ENCODE measurements around the gene NTN5. TPM values are rescaled to one million over a fixed set of nuclear protein-coding genes. Genes with fewer than 3 reads are reported as not detected.

NTN5 gene
- polyA plus RNA-seq (2013, experiment 1 of 2): 0.04 TPM
- polyA plus RNA-seq (2013, experiment 2 of 2): 0.07 TPM

GRCh38 chr19:48672994-48673393 lies at the start of gene NTN5:
Gene NTN5 (minus strand): TSS chr19:48673017. CDS start chr19:48670986, 2,031 bp downstream.
- Histone ChIP-seq H4K5ac (ENCODE audit: low read length) (no peak within 1 kb of the TSS), H3K4ac (ENCODE audit: low read depth, low read length) (no peak within 1 kb of the TSS), H2BK5ac (ENCODE audit: low read length) (no peak within 1 kb of the TSS), H3K27me3 (ENCODE audit: insufficient read depth, low read length, poor library complexity) (no peaks in the 10 kb centered on the region), H3K23ac (ENCODE audit: low read length) (no peak within 1 kb of the TSS), H3K4me3 (ENCODE audit: low read length) (no peak within 1 kb of the TSS), H3K79me1 (ENCODE audit: low read length) (no peaks in the 10 kb centered on the region), H3K9ac (ENCODE audit: low read length) (peak within 1 kb of the TSS; percentile 8), H2BK15ac (replicated peaks; ENCODE audit: low read depth) (no peak within 1 kb of the TSS), H3K56ac (ENCODE audit: low read length) (peak within 1 kb of the TSS; percentile 34), H3K27ac (ENCODE audit: low read depth, low read length) (no peak within 1 kb of the TSS), H3K4me1 (ENCODE audit: control insufficient read depth, low read depth, low read length) (no peaks in the 10 kb centered on the region), H3K36me3 (ENCODE audit: control insufficient read depth, insufficient read depth, low read length) (no peaks in the 10 kb centered on the region), H2BK120ac (ENCODE audit: low read depth, low read length) (no peak within 1 kb of the TSS), H3K79me2 (ENCODE audit: control insufficient read depth, insufficient read depth, low read length) (no peaks in the 10 kb centered on the region), H3K4me2 (ENCODE audit: low read length) (no peak within 1 kb of the TSS), H2AK5ac (ENCODE audit: low read length) (no peak within 1 kb of the TSS), H4K8ac (ENCODE audit: low read depth, low read length) (no peak within 1 kb of the TSS), H3K18ac (ENCODE audit: low read length) (no peak within 1 kb of the TSS)
- no CpG with 5 or more reads among the region's 25 CpGs for WGBS (ENCODE audit: extremely low coverage, insufficient coverage, low lambda C conversion rate)
- DNase-seq: no peak

GRCh38 chr19:48722196-48722708 lies 49.4 kb upstream of the NTN5 start:
- no peak overlapping the region for H3K4ac ChIP-seq (ENCODE audit: low read depth, low read length)
- no peak overlapping the region for H2BK5ac ChIP-seq (ENCODE audit: low read length)
- no peaks in the 10 kb centered on the region for H3K79me2 ChIP-seq (ENCODE audit: control insufficient read depth, insufficient read depth, low read length)
- no peaks in the 10 kb centered on the region for H3K4me1 ChIP-seq (ENCODE audit: control insufficient read depth, low read depth, low read length)
- H3K4me3 ChIP-seq (ENCODE audit: low read length): no peak overlapping the region
- H3K27ac ChIP-seq (ENCODE audit: low read depth, low read length): no peak overlapping the region
- no peak overlapping the region for H3K23ac ChIP-seq (ENCODE audit: low read length)
- no peak overlapping the region for H3K18ac ChIP-seq (ENCODE audit: low read length)
- no peaks in the 10 kb centered on the region for H3K79me1 ChIP-seq (ENCODE audit: low read length)
- no peaks in the 10 kb centered on the region for H3K27me3 ChIP-seq (ENCODE audit: insufficient read depth, low read length, poor library complexity)
- H2AK5ac ChIP-seq (ENCODE audit: low read length): no peak overlapping the region
- no peak overlapping the region for H3K4me2 ChIP-seq (ENCODE audit: low read length)
- H4K8ac ChIP-seq (ENCODE audit: low read depth, low read length): no peak overlapping the region
- WGBS (ENCODE audit: extremely low coverage, insufficient coverage, low lambda C conversion rate): no CpG with 5 or more reads among the region's 11 CpGs
- DNase-seq: no peak
- no peak overlapping the region for H3K56ac ChIP-seq (ENCODE audit: low read length)
- no peak overlapping the region for H3K9ac ChIP-seq (ENCODE audit: low read length)
- no peak overlapping the region for H4K5ac ChIP-seq (ENCODE audit: low read length)
- H3K36me3 ChIP-seq (ENCODE audit: control insufficient read depth, insufficient read depth, low read length): no peaks in the 10 kb centered on the region
- H2BK120ac ChIP-seq (ENCODE audit: low read depth, low read length): no peak overlapping the region
- H2BK15ac ChIP-seq (replicated peaks; ENCODE audit: low read depth): no peak overlapping the region

- Histone ChIP-seq H3K18ac (ENCODE audit: low read length) (no peak overlapping the region), H3K27ac (ENCODE audit: low read depth, low read length) (no peak overlapping the region), H3K9ac (ENCODE audit: low read length) (peak overlapping the region; percentile 67), H4K8ac (ENCODE audit: low read depth, low read length) (no peak overlapping the region), H3K36me3 (ENCODE audit: control insufficient read depth, insufficient read depth, low read length) (no peaks in the 10 kb centered on the region), H3K79me2 (ENCODE audit: control insufficient read depth, insufficient read depth, low read length) (no peaks in the 10 kb centered on the region), H3K4ac (ENCODE audit: low read depth, low read length) (no peak overlapping the region), H2AK5ac (ENCODE audit: low read length) (no peak overlapping the region), H3K4me2 (ENCODE audit: low read length) (peak overlapping the region; percentile 44), H3K4me3 (ENCODE audit: low read length) (peak overlapping the region; percentile 33), H3K79me1 (ENCODE audit: low read length) (no peaks in the 10 kb centered on the region), H3K23ac (ENCODE audit: low read length) (no peak overlapping the region), H2BK15ac (replicated peaks; ENCODE audit: low read depth) (no peak overlapping the region), H2BK5ac (ENCODE audit: low read length) (no peak overlapping the region), H3K4me1 (ENCODE audit: control insufficient read depth, low read depth, low read length) (peaks cover 4% of the 10 kb centered on the region), H2BK120ac (ENCODE audit: low read depth, low read length) (no peak overlapping the region), H3K56ac (ENCODE audit: low read length) (peak overlapping the region; percentile 77), H4K5ac (ENCODE audit: low read length) (no peak overlapping the region), H3K27me3 (ENCODE audit: insufficient read depth, low read length, poor library complexity) (no peaks in the 10 kb centered on the region)
- peak; percentile 100 for DNase-seq
- no CpG with 5 or more reads among the region's 42 CpGs for WGBS (ENCODE audit: extremely low coverage, insufficient coverage, low lambda C conversion rate)
Measured at GRCh38 chr19:48720613-48721296, 47.9 kb upstream of the NTN5 start.

- Histone ChIP-seq H2BK15ac (replicated peaks; ENCODE audit: low read depth) (no peak overlapping the region), H4K5ac (ENCODE audit: low read length) (no peak overlapping the region), H3K36me3 (ENCODE audit: control insufficient read depth, insufficient read depth, low read length) (no peaks in the 10 kb centered on the region), H2BK5ac (ENCODE audit: low read length) (no peak overlapping the region), H2BK120ac (ENCODE audit: low read depth, low read length) (no peak overlapping the region), H3K4me2 (ENCODE audit: low read length) (no peak overlapping the region), H3K4me3 (ENCODE audit: low read length) (no peak overlapping the region), H3K79me2 (ENCODE audit: control insufficient read depth, insufficient read depth, low read length) (no peaks in the 10 kb centered on the region), H3K9ac (ENCODE audit: low read length) (no peak overlapping the region), H3K4ac (ENCODE audit: low read depth, low read length) (no peak overlapping the region), H3K56ac (ENCODE audit: low read length) (no peak overlapping the region), H3K18ac (ENCODE audit: low read length) (no peak overlapping the region), H3K79me1 (ENCODE audit: low read length) (no peaks in the 10 kb centered on the region), H3K27me3 (ENCODE audit: insufficient read depth, low read length, poor library complexity) (no peaks in the 10 kb centered on the region), H2AK5ac (ENCODE audit: low read length) (no peak overlapping the region), H3K4me1 (ENCODE audit: control insufficient read depth, low read depth, low read length) (peaks cover 4% of the 10 kb centered on the region), H3K23ac (ENCODE audit: low read length) (no peak overlapping the region), H3K27ac (ENCODE audit: low read depth, low read length) (no peak overlapping the region), H4K8ac (ENCODE audit: low read depth, low read length) (no peak overlapping the region)
- no CpG with 5 or more reads among the region's 12 CpGs for WGBS (ENCODE audit: extremely low coverage, insufficient coverage, low lambda C conversion rate)
- no peak for DNase-seq
Measured at GRCh38 chr19:48720251-48720612, 47.4 kb upstream of the NTN5 start.

- no CpG with 5 or more reads among the region's 33 CpGs for WGBS (ENCODE audit: extremely low coverage, insufficient coverage, low lambda C conversion rate)
Measured at GRCh38 chr19:48719263-48720171, 46.7 kb upstream of the NTN5 start, which contains the start of gene MAMSTR. Gene MAMSTR (minus strand): TSS chr19:48719725. CDS start chr19:48719031, 694 bp downstream.

More at GRCh38 chr19:48719263-48720171, 46.7 kb upstream of the NTN5 start, which contains the start of gene MAMSTR:
- H3K23ac ChIP-seq (ENCODE audit: low read length): no peak within 1 kb of the TSS
- no peak within 1 kb of the TSS for H3K27ac ChIP-seq (ENCODE audit: low read depth, low read length)
- no peaks in the 10 kb centered on the region for H3K36me3 ChIP-seq (ENCODE audit: control insufficient read depth, insufficient read depth, low read length)
- H2BK5ac ChIP-seq (ENCODE audit: low read length): no peak within 1 kb of the TSS
- H2BK120ac ChIP-seq (ENCODE audit: low read depth, low read length): no peak within 1 kb of the TSS
- H3K4me3 ChIP-seq (ENCODE audit: low read length): no peak within 1 kb of the TSS
- DNase-seq: no peak
- H4K5ac ChIP-seq (ENCODE audit: low read length): no peak within 1 kb of the TSS
- H3K9ac ChIP-seq (ENCODE audit: low read length): no peak within 1 kb of the TSS
- no peak within 1 kb of the TSS for H3K4me2 ChIP-seq (ENCODE audit: low read length)
- no peak within 1 kb of the TSS for H4K8ac ChIP-seq (ENCODE audit: low read depth, low read length)
- H2AK5ac ChIP-seq (ENCODE audit: low read length): peak within 1 kb of the TSS; percentile 12
- H2BK15ac ChIP-seq (replicated peaks; ENCODE audit: low read depth): no peak within 1 kb of the TSS
- H3K18ac ChIP-seq (ENCODE audit: low read length): no peak within 1 kb of the TSS
- H3K79me1 ChIP-seq (ENCODE audit: low read length): no peaks in the 10 kb centered on the region
- H3K27me3 ChIP-seq (ENCODE audit: insufficient read depth, low read length, poor library complexity): no peaks in the 10 kb centered on the region
- H3K79me2 ChIP-seq (ENCODE audit: control insufficient read depth, insufficient read depth, low read length): no peaks in the 10 kb centered on the region
- H3K4me1 ChIP-seq (ENCODE audit: control insufficient read depth, low read depth, low read length): peaks cover 4% of the 10 kb centered on the region
- H3K56ac ChIP-seq (ENCODE audit: low read length): no peak within 1 kb of the TSS
- no peak within 1 kb of the TSS for H3K4ac ChIP-seq (ENCODE audit: low read depth, low read length)
